Pulmonary artery endothelial cell (primary cell): ENCODE results near the gene PSMD14. TPM values are rescaled to one million over a fixed set of nuclear protein-coding genes. Genes with fewer than 3 reads are reported as not detected.
"Not testable (repeated sequence)": the region's sequence is repeated elsewhere in the genome, so short reads cannot be mapped to it uniquely, and the experiment has no call there.

ENCODE experiments used
- DNase-seq: peaks from one replicate; pipeline ENCODE4 v3.0.0-alpha.2; 2011; ENCODE audit warnings: low read depth, low spot score
- total RNA-seq: library from RNA; depleted of rRNA; stranded (reverse); fragments of >200 nt; gene quantifications from 2 replicates; pipeline ENCODE4 v1.2.3, GENCODE V29; 2014

PSMD14 gene
- total RNA-seq = 115 and 144 TPM in 2 replicates

DNA sequence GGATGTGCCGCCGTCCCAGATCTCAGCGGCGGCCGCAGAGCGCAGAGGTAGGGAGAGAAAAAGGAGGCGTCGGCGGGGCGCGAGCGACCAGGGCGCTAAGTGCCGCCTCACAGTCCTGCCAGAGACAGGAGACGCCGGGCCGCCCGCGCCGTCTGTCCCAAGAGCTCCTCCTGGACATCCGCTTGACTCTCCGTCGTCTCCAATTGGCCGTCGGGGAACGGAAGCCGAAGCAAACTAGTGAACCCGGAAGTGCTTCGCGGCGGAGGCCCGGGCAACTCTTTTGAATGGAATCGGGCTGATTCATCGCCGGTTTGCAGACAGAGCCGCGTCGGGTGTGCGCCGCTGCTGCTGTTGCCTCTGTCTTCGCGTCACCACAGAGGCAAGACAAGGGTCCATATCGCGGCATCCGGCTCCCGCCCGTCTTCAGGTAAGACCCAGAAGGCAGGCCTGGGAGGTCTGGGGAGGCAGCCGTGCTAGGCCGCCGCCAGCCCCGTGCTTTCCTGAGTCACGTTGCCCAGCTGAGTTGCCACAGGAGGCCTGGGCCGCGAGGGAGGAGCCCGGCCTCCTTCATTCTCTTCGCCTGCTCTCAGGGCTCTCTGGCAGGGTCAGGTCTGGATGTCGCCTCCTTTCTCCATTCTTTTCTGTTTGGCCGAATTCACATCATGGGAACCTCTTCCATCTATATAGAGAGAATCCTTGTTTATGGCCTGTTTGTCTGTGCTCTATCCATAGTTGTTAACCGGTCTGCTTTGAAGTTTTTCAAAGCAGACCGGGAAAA is at the start of gene PSMD14:
Gene PSMD14, plus strand, starts transcription at position 248 of the 778 bp plus-strand sequence. CDS start 10,401 bp downstream, outside the sequence.
- peak; percentile 84 for DNase-seq

DNA sequence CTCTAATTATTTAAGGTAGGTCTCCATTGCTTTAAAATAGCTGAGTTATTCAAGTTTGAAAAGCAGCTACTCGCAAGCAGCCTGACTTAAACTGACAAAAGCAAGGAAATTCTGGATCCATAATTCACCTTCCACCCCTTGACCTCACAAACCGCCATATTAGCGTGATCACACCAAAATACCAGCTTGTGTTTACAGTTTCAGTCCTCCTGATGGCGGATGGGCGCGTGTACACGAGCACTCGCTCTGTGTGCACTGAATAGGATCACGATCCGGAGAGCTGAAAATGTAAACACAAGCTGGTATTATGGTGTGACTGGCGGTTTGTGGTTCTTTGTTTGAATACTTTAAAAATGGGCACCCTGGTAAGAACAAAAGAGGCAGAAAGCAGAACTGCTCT is 42.4 kb upstream of the PSMD14 start:
- DNase-seq = no peak

DNA sequence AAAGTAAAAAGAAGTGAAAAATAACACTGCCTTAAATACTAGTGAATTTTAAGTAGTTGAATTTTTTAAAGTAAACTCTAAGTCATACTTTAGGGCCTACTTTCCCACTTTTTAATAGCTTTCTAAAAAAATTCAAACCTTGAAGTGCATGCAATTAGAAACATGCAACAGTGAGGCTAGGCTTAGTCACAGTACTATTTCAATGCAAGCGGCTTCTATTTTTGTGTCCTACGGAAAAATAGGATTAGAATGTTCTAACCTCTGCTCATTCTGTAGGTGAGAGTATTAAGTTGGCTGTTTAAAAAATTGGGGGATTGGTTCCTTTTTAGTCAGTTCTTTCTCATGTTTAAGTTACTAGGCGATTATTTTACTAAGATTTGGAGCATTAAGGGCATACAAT is 39.1 kb upstream of the PSMD14 start:
- no peak for DNase-seq

DNA sequence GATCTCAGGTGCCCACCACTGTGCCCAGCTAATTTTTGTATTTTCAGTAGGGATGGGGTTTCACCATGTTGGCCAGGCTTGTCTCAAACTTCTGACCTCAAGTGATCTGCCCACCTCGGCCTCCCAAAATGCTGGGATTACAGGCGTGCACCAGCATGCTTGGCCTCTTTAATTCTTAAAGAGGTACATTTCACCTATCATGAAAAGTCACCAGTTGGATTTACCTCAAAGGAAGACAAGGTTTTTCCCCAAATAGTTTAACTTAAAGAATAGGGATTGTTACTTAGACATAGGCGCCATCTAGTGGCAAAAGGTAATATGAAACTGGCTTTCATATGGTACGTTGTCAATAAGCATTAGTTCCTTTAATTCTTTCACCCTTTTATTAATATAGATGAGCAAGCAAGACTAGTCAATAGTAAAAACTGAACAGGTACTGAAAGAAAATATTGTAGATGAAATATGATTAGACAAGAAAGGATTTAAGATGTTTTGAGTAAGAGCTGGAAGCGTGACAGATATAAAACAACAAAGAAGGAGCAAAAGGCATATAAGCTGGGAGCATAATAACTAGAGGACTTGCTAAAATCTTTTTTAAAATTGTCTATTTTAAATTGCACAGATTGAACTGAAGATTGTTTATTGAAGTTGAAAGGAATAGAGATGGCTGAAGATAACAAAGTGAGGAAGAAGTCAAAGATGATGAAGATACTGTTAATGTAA is 35.0 kb upstream of the PSMD14 start:
- no peak for DNase-seq

DNA sequence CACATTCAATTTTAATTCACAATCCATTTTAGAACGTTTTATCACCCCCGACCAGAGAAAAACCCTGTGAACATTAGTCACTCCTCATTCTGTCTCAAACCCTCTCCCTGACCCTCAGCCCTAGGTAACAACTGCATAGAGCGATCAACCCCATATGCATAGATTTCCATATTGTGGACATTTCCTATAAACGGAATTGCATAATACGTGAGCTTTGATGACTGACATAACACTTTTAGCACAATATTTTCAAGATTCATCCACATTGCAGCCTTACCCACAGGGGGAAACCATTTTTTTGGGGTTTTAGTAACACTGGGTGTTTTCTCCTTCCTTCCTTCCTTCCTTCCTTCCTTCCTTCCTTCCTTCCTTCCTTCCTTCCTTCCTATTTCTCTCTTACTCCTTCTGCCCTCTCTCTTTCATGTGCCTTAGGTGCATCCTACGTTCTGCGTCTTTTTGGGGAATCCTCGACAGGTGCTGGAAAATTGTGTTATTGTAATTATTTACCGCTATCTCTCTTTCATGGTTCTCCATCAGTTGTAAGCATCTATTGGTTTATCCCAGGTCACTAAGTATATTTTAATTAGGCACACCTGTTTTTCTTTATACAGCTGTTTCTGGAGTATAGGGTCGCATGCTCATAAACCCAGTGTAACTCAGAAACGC is 29.5 kb upstream of the PSMD14 start:
- not testable (repeated sequence) for DNase-seq

DNA sequence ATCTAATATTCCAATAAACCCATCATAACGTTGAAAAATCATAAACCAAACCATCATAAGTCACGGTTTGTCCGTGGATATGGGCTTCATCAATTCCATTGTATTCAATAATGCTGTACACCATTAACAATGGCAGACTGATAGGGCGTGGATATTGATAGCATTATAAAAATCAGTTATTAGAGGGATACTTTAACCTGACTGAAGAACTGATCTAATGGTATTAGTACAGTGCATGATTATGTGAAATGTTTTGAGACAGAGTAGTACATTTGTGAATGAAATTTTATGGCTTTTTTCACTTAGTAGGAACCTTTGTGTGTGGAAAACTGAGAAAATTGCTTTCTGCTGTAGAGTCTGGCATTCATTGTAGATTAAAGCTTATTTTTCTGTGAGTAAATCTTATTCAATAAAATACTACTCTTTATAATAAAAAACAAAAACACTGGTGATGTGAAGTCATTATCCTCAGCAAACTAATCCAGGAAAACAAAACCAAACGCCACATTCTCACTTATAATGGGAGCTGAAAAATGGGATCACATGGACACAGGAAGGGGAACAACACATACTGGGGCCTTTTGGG is 28.9 kb upstream of the PSMD14 start:
- DNase-seq = not testable (repeated sequence)

DNA sequence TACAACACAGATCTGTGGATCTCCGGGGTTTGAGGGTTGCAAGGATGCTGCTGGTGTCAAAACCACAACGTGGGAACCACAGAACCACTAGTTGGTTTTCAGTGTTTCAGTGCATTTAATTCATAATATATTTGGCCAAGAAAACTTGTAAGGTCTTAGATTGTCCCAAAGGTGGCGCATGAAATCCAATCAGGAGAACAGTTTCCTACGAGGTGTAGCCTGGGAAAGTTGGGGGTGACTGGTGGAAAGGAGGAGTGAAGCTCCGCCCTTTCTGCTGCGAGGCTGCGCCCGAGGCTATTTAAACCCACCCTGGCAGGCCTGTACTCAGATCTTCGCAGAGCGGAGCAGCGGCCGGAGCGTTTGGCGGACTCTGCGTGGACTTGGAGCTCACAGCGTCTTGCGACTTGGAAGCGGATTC is 27.3 kb upstream of the PSMD14 start:
- not testable (repeated sequence) for DNase-seq

DNA sequence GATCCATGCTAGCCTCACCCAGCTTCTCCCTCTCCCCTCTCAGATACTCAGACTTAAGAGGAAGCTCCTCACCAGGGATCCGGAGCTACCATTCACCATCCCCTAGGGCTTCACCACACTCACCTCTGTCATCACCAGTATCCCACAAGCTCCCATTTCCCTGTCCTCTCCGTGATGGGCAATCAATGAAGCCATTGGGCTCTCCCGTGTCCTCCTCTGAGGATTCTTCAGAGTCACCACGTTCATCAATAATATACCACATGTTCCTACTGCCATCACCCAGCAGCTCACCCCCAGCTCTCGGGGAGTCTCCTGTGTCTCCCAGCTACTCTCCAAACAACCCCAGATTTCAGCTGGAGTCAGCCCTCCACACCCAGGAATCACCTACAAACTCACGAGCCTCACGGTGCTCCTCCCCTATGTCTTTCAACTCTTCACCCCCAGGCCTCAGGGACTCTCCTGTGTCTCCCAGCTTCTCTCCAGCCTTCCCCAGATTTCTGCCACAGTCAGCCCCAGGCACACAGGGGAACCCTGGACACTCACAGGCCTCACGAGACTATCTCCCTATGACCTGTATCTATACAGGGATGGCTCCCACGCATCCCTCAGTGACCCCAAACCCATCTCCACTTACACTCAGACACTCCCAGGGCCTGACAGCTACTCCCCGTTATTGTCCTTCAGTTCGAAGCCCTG is 26.5 kb upstream of the PSMD14 start:
- DNase-seq = not testable (repeated sequence)

DNA sequence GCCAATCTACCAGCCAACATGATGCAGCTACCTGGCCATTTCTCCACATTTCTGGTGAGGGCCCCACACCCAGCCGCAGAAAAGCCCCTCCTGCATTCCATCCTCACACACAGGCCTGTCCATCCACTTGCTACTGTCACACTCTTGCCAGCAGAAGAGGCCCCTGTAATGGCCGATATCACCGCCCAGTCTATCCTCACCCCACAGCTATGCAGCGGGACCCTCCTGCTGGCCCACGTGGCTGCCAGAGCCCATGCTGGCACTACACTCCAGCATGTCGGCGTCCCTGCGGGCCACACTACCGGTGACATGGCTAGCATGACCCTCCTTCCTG is 25.9 kb upstream of the PSMD14 start:
- DNase-seq = not testable (repeated sequence)

DNA sequence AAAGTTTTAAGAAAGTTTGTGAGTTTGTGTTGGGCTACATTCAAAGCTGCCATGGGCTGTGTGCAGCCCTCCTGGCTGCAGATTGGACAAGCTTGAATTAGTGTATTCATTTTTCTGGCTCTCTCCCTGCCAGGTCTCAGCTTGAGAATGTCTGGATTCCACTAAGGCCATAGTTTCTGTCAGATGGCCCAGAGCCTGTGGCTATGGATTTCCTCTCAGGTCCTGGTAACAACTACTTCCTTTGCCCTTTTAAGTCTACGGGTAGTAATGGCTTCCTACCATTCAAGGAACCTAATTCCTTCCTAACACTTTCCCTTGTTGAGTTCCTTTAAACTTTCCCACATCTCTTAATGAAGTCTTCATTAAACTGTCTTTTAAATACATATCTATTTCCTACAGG is 24.3 kb upstream of the PSMD14 start:
- no peak for DNase-seq

DNA sequence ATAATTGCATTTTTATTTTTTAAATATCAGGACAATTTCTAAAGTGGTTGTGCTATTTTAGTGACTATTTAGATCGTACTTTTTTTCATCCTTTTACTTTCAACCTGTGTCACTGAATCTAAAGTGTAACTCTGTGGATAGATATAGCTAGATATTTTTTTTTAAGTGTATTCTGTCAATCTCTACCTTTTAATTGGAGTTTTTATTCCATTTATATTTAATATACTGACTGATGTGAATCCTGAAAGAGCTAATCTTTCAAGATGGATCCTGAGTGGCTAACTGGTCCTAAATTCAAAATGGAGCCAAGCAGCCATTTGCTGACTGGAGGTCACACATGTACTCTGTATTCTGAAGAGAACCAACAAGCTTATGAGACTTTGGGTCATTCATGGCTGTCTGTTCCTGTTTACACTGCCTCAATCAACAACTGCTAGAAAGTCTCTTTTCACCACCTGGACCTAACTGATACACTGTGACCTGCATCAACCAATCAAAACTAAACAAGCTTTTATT is 4.6 kb upstream of the PSMD14 start:
- DNase-seq = no peak

DNA sequence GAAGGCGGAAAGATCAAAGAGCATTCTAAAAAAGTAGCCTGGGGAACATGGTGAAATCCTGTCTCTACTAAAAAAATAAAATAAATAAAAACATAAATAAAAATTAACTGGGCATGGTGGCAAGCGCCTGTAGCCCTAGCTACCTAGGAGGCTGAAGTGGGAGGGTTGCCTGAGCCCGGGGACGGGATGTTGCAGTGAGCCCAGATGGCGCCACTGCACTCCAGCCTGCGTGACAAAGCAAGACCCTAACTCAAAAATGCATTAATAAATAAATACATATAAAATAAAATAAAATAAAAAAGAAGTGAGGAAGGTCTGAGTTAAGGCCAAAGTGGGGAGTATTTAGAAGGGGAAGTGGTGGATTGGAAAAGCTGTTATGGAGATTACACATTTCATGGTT is 1.3 kb upstream of the PSMD14 start:
- DNase-seq = no peak

DNA sequence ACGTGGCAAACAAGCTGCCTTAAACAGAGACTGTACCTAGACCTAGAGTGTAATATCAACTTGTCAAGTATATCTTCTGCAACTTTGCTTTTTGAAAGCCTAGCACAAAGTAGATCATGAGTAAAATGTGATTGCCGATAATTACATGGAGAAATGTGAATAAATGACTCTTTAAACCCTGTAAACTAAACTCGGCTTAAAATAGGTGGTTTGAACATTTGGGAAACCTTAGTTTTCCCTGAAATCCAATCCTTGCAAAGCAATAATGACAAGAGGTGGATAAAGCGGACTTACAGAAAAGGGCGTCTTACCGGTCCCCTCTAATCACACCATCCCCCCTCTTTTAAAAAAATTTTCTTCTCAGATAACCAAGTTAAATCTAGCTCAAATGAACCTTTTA is 549 bp upstream of the PSMD14 start:
- DNase-seq = no peak

DNA sequence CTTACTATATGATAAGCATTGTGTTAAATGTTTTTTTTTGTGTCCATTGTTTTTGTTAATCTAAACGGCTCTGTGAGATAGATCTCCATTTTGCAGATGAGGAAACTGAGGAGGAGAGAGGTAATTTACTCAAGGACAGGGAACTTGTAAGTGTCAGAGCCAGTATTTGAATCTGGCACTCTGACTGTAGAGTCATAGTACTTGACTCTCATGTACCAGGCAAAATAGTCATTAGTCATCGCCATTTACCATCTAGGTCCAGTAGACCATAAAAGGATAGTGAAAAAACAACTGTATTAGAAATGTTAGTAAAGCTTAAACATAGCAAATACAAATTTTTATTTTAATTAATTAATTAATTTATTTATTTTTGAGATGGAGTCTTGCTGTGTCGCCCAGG is 4.8 kb downstream of the PSMD14 start:
- DNase-seq = no peak

DNA sequence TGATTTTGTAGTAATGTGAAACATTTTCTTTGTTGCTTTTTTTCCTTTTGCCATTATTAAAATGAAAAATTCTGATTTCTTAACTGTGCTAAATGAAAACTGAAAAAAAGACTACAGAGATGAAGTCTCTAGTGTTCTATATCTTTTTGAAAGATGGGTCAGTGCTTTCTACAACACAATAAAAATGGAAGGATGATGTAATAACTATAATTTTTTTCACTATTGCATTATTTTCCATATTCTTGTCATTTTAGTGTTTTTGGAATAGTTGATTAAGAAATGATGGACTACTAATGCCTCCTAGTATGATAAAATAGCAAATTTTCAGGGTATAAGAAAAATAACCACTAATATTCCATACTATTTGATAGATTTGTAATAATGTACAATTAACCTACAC is 7.2 kb downstream of the PSMD14 start:
- no peak for DNase-seq

DNA sequence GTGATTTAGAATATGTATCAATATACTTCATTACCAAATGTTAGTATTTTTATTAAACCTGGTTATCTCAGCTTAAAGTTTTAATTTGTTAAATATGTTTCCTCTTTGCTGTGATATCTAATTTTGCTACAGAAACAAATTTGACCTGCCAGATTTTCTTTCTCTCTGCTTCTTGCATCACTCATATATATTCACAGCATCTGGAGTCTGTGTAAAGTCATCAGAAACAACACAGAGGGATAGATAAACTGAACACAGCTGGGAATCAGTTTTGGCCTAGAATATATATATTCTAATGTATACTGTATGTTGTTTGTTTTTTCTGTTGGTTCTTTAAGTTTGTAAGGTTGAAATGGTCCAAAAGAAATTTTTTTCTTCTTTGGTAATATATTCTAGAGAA is 8.5 kb downstream of the PSMD14 start:
- no peak for DNase-seq

DNA sequence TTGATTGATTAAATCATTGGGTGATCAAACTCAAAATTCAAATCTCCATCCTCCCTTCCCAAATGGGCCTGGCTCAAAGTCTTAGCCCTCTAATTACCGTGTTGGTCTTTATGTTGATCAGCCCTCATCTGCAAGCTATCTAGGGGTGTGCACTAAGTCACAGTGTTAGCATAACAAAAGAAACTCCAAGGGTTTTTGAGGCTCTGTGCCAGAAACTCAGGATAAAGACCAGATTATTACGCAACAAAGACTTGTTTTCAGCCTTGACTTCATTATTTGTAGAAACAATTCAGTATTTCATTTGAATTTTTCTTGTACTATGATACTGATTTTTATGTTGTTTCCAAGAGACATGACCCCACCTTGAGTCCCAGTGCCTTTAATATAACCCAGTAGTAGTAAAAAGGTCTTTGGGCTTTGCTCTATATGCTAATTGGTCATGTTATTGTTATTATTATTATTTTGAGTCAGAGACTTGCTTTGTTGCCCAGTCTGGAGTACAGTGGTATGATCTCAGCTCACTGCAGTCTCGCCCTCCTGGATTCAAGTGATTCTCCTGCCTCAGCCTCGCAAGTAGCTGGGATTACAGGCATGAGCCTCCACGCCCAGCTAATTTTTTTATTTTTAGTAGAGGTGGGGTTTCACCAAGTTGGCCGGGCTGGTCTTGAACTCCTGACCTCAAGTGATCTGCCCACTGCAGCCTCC is 13.9 kb downstream of the PSMD14 start:
- no peak for DNase-seq

DNA sequence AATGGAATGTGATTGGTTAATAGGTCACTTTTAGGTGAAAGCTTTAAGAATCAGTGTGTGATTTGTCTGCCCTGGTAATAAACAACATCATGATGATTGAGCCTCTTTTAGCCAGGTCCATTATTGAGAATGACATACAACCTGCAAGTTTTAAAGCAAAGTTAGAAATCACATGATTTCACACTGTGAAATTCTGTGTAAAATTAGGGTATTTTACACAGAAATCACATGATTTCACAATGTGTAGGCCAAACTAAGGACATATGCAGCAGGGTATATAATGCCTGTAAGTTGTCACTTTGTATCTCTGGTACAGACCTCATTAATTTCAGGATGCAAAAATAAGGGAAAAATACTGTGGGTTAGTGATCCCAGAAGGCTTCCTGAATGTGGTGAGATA is 16.7 kb downstream of the PSMD14 start:
- no peak for DNase-seq

DNA sequence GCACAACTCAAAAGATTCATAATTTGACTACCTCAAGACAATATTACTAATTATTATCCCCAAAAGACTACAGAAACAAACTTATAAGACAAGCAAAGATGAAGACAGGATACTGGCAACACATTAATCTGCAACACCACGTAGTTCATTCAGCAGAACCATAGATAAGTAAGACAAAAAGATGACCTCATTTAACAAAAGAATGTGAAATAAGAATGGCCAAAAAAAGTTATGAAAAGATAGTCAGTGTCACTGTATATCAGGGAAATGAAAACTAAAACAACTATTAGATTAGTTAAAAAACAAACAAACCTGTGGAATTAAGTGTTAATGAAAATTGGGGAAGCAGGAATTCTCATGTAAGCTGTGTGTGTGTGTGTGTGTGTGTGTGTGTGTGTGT is 19.4 kb downstream of the PSMD14 start:
- no peak for DNase-seq

DNA sequence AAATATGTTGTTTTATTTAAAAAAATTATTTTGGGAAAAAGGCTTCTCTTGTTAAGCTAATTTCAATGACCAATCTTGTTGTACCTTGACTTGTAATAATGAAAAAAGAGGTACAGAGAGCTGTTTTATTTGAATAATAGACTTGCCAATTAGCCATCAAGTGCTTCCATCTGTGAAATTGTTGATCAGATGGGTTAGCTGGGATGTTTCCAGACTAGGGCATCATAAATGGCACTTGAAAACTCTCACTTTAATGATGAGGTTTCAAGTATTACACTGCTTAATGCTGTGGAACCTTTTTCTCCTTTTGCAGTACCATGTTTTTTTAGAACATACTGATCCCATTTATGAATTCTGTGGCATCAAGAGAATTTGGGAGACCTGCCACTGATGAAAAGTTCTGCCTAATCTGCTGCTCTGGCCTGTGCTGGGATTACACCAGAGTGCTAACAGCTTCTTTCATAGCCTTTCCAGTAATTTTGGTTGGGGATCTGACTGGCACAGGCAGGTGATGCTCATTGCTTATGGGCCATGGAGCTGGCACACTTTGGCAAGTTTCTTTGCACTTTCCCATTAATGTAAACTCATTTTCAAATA is 24.2 kb downstream of the PSMD14 start:
- no peak for DNase-seq
